ENCODE results near the gene SLC7A6OS. TPM values are rescaled to one million over a fixed set of nuclear protein-coding genes. Genes with fewer than 3 reads are reported as not detected.

The SLC7A6OS gene
- total and polyA plus RNA-seq, 10 of the 15 experiments (the other 5 are each of a cell fraction or from before 2014, with no cell fraction given), result 2.9 to 27.4 (median 16.9) TPM

- ChIA-PET SMC1A (ENCODE audit: uncharacterized antibody, unreplicated experiment) (interaction anchor here (0.8 to 1.3 kb wide), 3 partner anchors 10 to 77 kb away, joined by 3 to 6 read pairs (median 3); no protein-coding TSS in a partner anchor), CTCF (interaction anchor here (1.0 to 1.6 kb wide), 3 partner anchors 10 to 75 kb away, joined by 3 to 7 read pairs (median 4); partner anchors contain the start of gene SLC7A6), POLR2A (interaction anchor here (0.7 kb wide), 1 partner anchor 182 kb away, joined by 3 read pairs; no protein-coding TSS in a partner anchor), RAD21 (ENCODE audit: unreplicated experiment) (no interaction called here)
- no peak for TF ChIP-seq BCL11A (IDR thresholded peaks at IDR 0.05; ENCODE audit: low read depth, low read length)
- TF ChIP-seq RUNX3 (IDR thresholded peaks at IDR 0.05; ENCODE audit: low read length), result no peak
- no peak for TF ChIP-seq MXI1 (IDR thresholded peaks at IDR 0.05; ENCODE audit: low read depth, low read length)
- no peak for TF ChIP-seq NR2C1 (IDR thresholded peaks at IDR 0.05)
- no peak for TF ChIP-seq TCF7 (IDR thresholded peaks at IDR 0.05; ENCODE audit: borderline replicate concordance)
- TF ChIP-seq IRF3 (IDR thresholded peaks at IDR 0.05), result no peak
- no peak for TF ChIP-seq E2F4 (IDR thresholded peaks at IDR 0.05; ENCODE audit: low read depth, low read length)
- TF ChIP-seq DPF2 (IDR thresholded peaks at IDR 0.05), result no peak
- no peak for TF ChIP-seq RBBP5 (conservative IDR thresholded peaks at IDR 0.05)
- DNase-seq (ENCODE audit: low read depth, low spot score), result no peak
- no peak overlapping the region for H2AFZ ChIP-seq (ENCODE audit: control insufficient read depth, low read depth, low read length)
- no peaks in the 10 kb centered on the region for H4K20me1 ChIP-seq (ENCODE audit: control insufficient read depth, insufficient read depth)
- H3K4me1 ChIP-seq (ENCODE audit: control insufficient read depth, insufficient read depth, low read length), result no peaks in the 10 kb centered on the region
- H3K4me3 ChIP-seq, result no peak overlapping the region
- H3K27me3 ChIP-seq (replicated peaks in 1 of 2; ENCODE audit: control insufficient read depth in 2 of 2, insufficient read depth in 2 of 2, low read length in 1 of 2), result no peaks in the 10 kb centered on the region
- in situ Hi-C loops (cut with MboI), result no loop called here
- intact Hi-C loops (cut with micrococcal nuclease; ENCODE audit: unreplicated experiment), result no loop called here
- no peak overlapping the region for H3K4me2 ChIP-seq (ENCODE audit: control insufficient read depth, insufficient read depth)
- no peak overlapping the region for H3K27ac ChIP-seq (ENCODE audit: control insufficient read depth, insufficient read depth)
- no peak for ATAC-seq
- H3K9me3 ChIP-seq (replicated peaks; ENCODE audit: control insufficient read depth, insufficient read depth, low read length), result no peaks in the 10 kb centered on the region
- H3K36me3 ChIP-seq (ENCODE audit: control insufficient read depth in 2 of 2, insufficient read depth in 2 of 2, low read length in 1 of 2), result peaks cover 28% of the 10 kb centered on the region in 2 experiments
- FAIRE-seq, result no peak
- no peaks in the 10 kb centered on the region for H3K79me2 ChIP-seq (ENCODE audit: control insufficient read depth, insufficient read depth, low read length)
- BruUV-seq (replicated peaks), result no TSS peak
- no peak overlapping the region for H3K9ac ChIP-seq (ENCODE audit: control insufficient read depth, insufficient read depth, low read length)
- WGBS (ENCODE audit: insufficient coverage, insufficient replicate concordance, low lambda C conversion rate, missing lambda C conversion rate), result 95% methylated on average over 13 of the region's 13 CpGs
Measured at GRCh38 chr16:68339214-68339613, 28.5 kb upstream of the SLC7A6OS start.
